Kidney (tissue), 2 donors: ENCODE data around the gene CETN2. TPM values are rescaled to one million over a fixed set of nuclear protein-coding genes. Genes with fewer than 3 reads are reported as not detected.

Experiments used
- polyA plus RNA-seq: library from polyadenylated mRNA; stranded (reverse); fragments of 350-450 nt; fragmentation: Illumina TruSeq; extraction: RNeasy Lipid Tissue Mini Kit (QIAGEN cat#74804); gene quantifications from one replicate; pipeline ENCODE4 v1.2.3, GENCODE V29; 2014; ENCODE audit warnings: low read depth, low replicate concordance; ENCODE audit not compliant: insufficient read depth
- total RNA-seq: library from RNA; stranded (reverse); fragmentation: NEBNext Ultra II Directional; extraction: Animal tissue kit (Norgen Biotek cat#: 25700); gene quantifications from one replicate; pipeline ENCODE4 v1.2.1, GENCODE V29; 2021
- donor health status: DM: yes; HTN: yes; CAD: no.

CETN2 gene
- total and polyA plus RNA-seq, 2 donors from 2014 or later = 66.4 to 121 TPM

Other genes starting within 250 kb of the CETN2 start
- gene GABRQ, start 192.9 kb downstream of the CETN2 start, total RNA-seq = 0.03 TPM
- gene GABRQ, start 192.9 kb downstream of the CETN2 start, polyA plus RNA-seq = not detected
- not detected for gene MAGEA3, start 132.0 kb downstream of the CETN2 start, total RNA-seq
- not detected for gene MAGEA3, start 132.0 kb downstream of the CETN2 start, polyA plus RNA-seq
- gene CSAG2, start 121.5 kb downstream of the CETN2 start, total RNA-seq = not detected
- not detected for gene CSAG2, start 121.5 kb downstream of the CETN2 start, polyA plus RNA-seq
- not detected for gene MAGEA2B, start 116.1 kb downstream of the CETN2 start, total RNA-seq
- not detected for gene MAGEA2B, start 116.1 kb downstream of the CETN2 start, polyA plus RNA-seq
- gene CSAG1, start 97.0 kb downstream of the CETN2 start, total RNA-seq = not detected
- gene CSAG1, start 97.0 kb downstream of the CETN2 start, polyA plus RNA-seq = not detected
- not detected for gene MAGEA12, start 97.0 kb downstream of the CETN2 start, total RNA-seq
- not detected for gene MAGEA12, start 97.0 kb downstream of the CETN2 start, polyA plus RNA-seq
- not detected for gene MAGEA2, start 76.9 kb downstream of the CETN2 start, total RNA-seq
- not detected for gene MAGEA2, start 76.9 kb downstream of the CETN2 start, polyA plus RNA-seq
- gene CSAG3, start 71.5 kb downstream of the CETN2 start, total RNA-seq = not detected
- not detected for gene CSAG3, start 71.5 kb downstream of the CETN2 start, polyA plus RNA-seq
- gene MAGEA6, start 61.1 kb downstream of the CETN2 start, total RNA-seq = not detected
- gene MAGEA6, start 61.1 kb downstream of the CETN2 start, polyA plus RNA-seq = not detected
- 14.3 TPM for gene NSDHL, start 306 bp upstream of the CETN2 start, total RNA-seq
- gene NSDHL, start 306 bp upstream of the CETN2 start, polyA plus RNA-seq = 30.9 TPM
- gene ZNF185, start 67.3 kb upstream of the CETN2 start, total RNA-seq = 24.3 TPM
- 12.0 TPM for gene ZNF185, start 67.3 kb upstream of the CETN2 start, polyA plus RNA-seq
- not detected for gene PNMA5, start 163.4 kb upstream of the CETN2 start, total RNA-seq
- gene PNMA5, start 163.4 kb upstream of the CETN2 start, polyA plus RNA-seq = not detected
- gene PNMA3, start 225.7 kb upstream of the CETN2 start, total RNA-seq = 1.7 TPM
- 4.3 TPM for gene PNMA3, start 225.7 kb upstream of the CETN2 start, polyA plus RNA-seq
- 4.2 TPM for gene PNMA6A, start 241.7 kb upstream of the CETN2 start, total RNA-seq
- gene PNMA6A, start 241.7 kb upstream of the CETN2 start, polyA plus RNA-seq = 15.8 TPM